AG10803 (cell line): ENCODE results near the gene ZNF281.

ENCODE experiments used
- DNase-seq: peaks from one replicate; pipeline ENCODE4 v3.0.0; 2010; ENCODE audit warnings: low read depth
- H3K4me3 ChIP-seq: 2 replicates; pipeline ENCODE4 v1.5.1; 2011; ENCODE audit warnings: mild to moderate bottlenecking, low read length, control low read depth
- CTCF ChIP-seq: conservative IDR thresholded peaks from 2 replicates; pipeline ENCODE4 v1.5.1; 2011; ENCODE audit warnings: mild to moderate bottlenecking, low read length, control low read depth, inconsistent platforms

Gene ZNF281

GRCh38 chr1:200388791-200389190, 21.0 kb downstream of the ZNF281 start:
- no peak overlapping the region for H3K4me3 ChIP-seq
- TF ChIP-seq CTCF: no peak
- DNase-seq: no peak

GRCh38 chr1:200386416-200386815, 23.4 kb downstream of the ZNF281 start:
- no peak for TF ChIP-seq CTCF
- H3K4me3 ChIP-seq: no peak overlapping the region
- DNase-seq: no peak

- TF ChIP-seq CTCF: no peak
- DNase-seq: no peak
- H3K4me3 ChIP-seq: no peak overlapping the region
These were observed 24.9 kb downstream of the ZNF281 start for GRCh38 chr1:200384818-200385390.

GRCh38 chr1:200381256-200381984, 28.4 kb downstream of the ZNF281 start:
- no peak overlapping the region for H3K4me3 ChIP-seq
- no peak for TF ChIP-seq CTCF

GRCh38 chr1:200380589-200381021, 29.2 kb downstream of the ZNF281 start:
- DNase-seq: no peak
- no peak for TF ChIP-seq CTCF
- no peak overlapping the region for H3K4me3 ChIP-seq

More at GRCh38 chr1:200381256-200381984, 28.4 kb downstream of the ZNF281 start:
- no peak for DNase-seq

- DNase-seq: no peak
These were observed 29.8 kb downstream of the ZNF281 start for GRCh38 chr1:200379940-200380588.

More at GRCh38 chr1:200379940-200380588, 29.8 kb downstream of the ZNF281 start:
- no peak for TF ChIP-seq CTCF
- H3K4me3 ChIP-seq: no peak overlapping the region
